Endothelial cell of umbilical vein (primary cell): Measurements from ENCODE around the gene TARS2. TPM values are rescaled to one million over a fixed set of nuclear protein-coding genes. Genes with fewer than 3 reads are reported as not detected.

Experiments
- BruUV-seq: library from RNA; stranded (reverse); fragments of 400-500 nt; replicated peaks from 2 replicates; lab custom pipeline; 2021; lab: Mats Ljungman, UMichigan
- CTCF ChIA-PET: fragments of 300-600, 350-600 bp; sonication (Branson Sonifier 250); formaldehyde crosslinking; loops from one replicate; lab custom pipeline; 2021; ENCODE audit warnings: antibody characterized with exemption, inconsistent platforms; lab: Charles Lee
- POLR2A ChIA-PET: fragments of 300-600, 350-600 bp; sonication (Branson Sonifier 250); formaldehyde crosslinking; loops from one replicate; lab custom pipeline; 2021; ENCODE audit warnings: antibody characterized with exemption, inconsistent platforms; lab: Charles Lee
- DNase-seq: peaks from one replicate; pipeline ENCODE4 v3.0.0-alpha.2; 2011; ENCODE audit warnings: low read depth, low spot score
- FAIRE-seq: peaks from 2 replicates; lab custom pipeline; 2011; peaks lifted over from hg19 to GRCh38; lab: Jason Lieb, UNC
- H2AFZ ChIP-seq: 2 replicates; pipeline ENCODE4 v1.6.0; 2012; ENCODE audit warnings: low read depth, low read length, control low read depth, inconsistent platforms
- H3K27ac ChIP-seq: 2 replicates; pipeline ENCODE4 v1.5.1; 2011; ENCODE audit warnings: low read depth, mild to moderate bottlenecking, control low read depth, low read length, moderate library complexity; ENCODE audit not compliant: insufficient read depth
- H3K27me3 ChIP-seq, 2 experiments: 2 replicates each; pipeline versions ENCODE4 v1.6.0 to v1.6.1; 2011; ENCODE audit warnings: low read length in 2 of 2, mixed read lengths in 1 of 2; ENCODE audit not compliant: control insufficient read depth in 2 of 2, insufficient read depth in 2 of 2
- H3K36me3 ChIP-seq, 2 experiments: 2 replicates in 1 of 2; 3 replicates in 1 of 2; pipeline ENCODE4 v1.5.1; 2011; ENCODE audit warnings: low read length in 2 of 2, mild to moderate bottlenecking in 1 of 2, moderate library complexity in 1 of 2; ENCODE audit not compliant: control insufficient read depth in 2 of 2, insufficient read depth in 2 of 2; ENCODE audit errors: extremely low read depth in 1 of 2
- H3K4me1 ChIP-seq: 3 replicates; pipeline ENCODE4 v1.5.1; 2011; ENCODE audit warnings: mild to moderate bottlenecking, low read length; ENCODE audit not compliant: control insufficient read depth, insufficient read depth; ENCODE audit errors: extremely low read depth
- H3K4me2 ChIP-seq: 2 replicates; pipeline ENCODE4 v1.6.1; 2011; ENCODE audit warnings: low read length, control low read depth, mixed read lengths; ENCODE audit not compliant: insufficient read depth
- H3K4me3 ChIP-seq, 3 experiments: fragments of 200-600 bp in 1 of 3; sonication (generic), shearing (Covaris generic) in 1 of 3; replicated peaks in 1 of 3; 2 replicates each; pipeline ENCODE4 v1.5.1; 2011 to 2016; ENCODE audit warnings: control low read depth in 3 of 3, low read length in 3 of 3, mild to moderate bottlenecking in 2 of 3, inconsistent platforms in 1 of 3, low read depth in 1 of 3, moderate library complexity in 1 of 3; ENCODE audit not compliant: insufficient read depth in 1 of 3
- H3K79me2 ChIP-seq: 2 replicates; pipeline ENCODE4 v1.6.0; 2012; ENCODE audit warnings: low read length, inconsistent platforms; ENCODE audit not compliant: control insufficient read depth, insufficient read depth
- H3K9ac ChIP-seq: replicated peaks from 2 replicates; pipeline ENCODE3; 2011; ENCODE audit warnings: low read length, control low read depth; ENCODE audit not compliant: insufficient read depth; ENCODE audit errors: extremely low read depth
- H3K9me1 ChIP-seq: replicated peaks from 3 replicates; pipeline ENCODE4 v1.6.0; 2011; ENCODE audit warnings: mild to moderate bottlenecking, low read length; ENCODE audit not compliant: control insufficient read depth, insufficient read depth; ENCODE audit errors: extremely low read depth
- H3K9me3 ChIP-seq: replicated peaks from 2 replicates; pipeline ENCODE4 v1.5.1; 2012; ENCODE audit warnings: low read length, inconsistent platforms; ENCODE audit not compliant: control insufficient read depth, insufficient read depth
- H4K20me1 ChIP-seq: replicated peaks from 2 replicates; pipeline ENCODE3; 2011; ENCODE audit warnings: mild to moderate bottlenecking, low read length; ENCODE audit not compliant: control insufficient read depth, insufficient read depth; ENCODE audit errors: extremely low read depth
- CTCF ChIP-seq, 2 donors: IDR thresholded peaks; 1 replicate in 1 of 2; 2 replicates in 1 of 2; pipeline ENCODE4 v1.5.1; 2011; ENCODE audit warnings: low read length in 2 of 2, mild to moderate bottlenecking in 2 of 2, moderate library complexity in 2 of 2, control low read depth in 1 of 2, inconsistent platforms in 1 of 2, low read depth in 1 of 2; ENCODE audit not compliant: insufficient read depth in 1 of 2; ENCODE audit errors: extremely low read depth in 1 of 2
- EZH2 ChIP-seq: IDR thresholded peaks from 2 replicates; pipeline ENCODE4 v1.6.1; 2012; ENCODE audit warnings: borderline replicate concordance, low read depth, mild to moderate bottlenecking, moderate library complexity, low read length, inconsistent platforms; ENCODE audit not compliant: severe bottlenecking
- FOS ChIP-seq: IDR thresholded peaks from 2 replicates; pipeline ENCODE4 v1.6.1; 2011; ENCODE audit warnings: mild to moderate bottlenecking, low read length, moderate library complexity, borderline replicate concordance; ENCODE audit not compliant: insufficient read depth
- GATA2 ChIP-seq: IDR thresholded peaks from 2 replicates; pipeline ENCODE4 v1.7.0; 2011; ENCODE audit warnings: low read depth, mild to moderate bottlenecking, moderate library complexity, mixed read lengths, low read length; ENCODE audit not compliant: insufficient read length, insufficient read depth
- JUN ChIP-seq: IDR thresholded peaks from 2 replicates; pipeline ENCODE4 v1.6.1; 2011; ENCODE audit warnings: borderline replicate concordance, low read depth; ENCODE audit not compliant: insufficient read length, insufficient read depth
- MAX ChIP-seq: IDR thresholded peaks from 2 replicates; pipeline ENCODE4 v1.6.1; 2011; ENCODE audit not compliant: insufficient read depth, insufficient read length
- MYC ChIP-seq: IDR thresholded peaks from one replicate; pipeline ENCODE4 v1.6.1; 2011; ENCODE audit warnings: mild to moderate bottlenecking, low read depth, low read length
- POLR2A ChIP-seq: IDR thresholded peaks from 2 replicates; pipeline ENCODE4 v1.6.1; 2012; ENCODE audit warnings: low read depth, mild to moderate bottlenecking, control low read depth, low read length
- POLR2AphosphoS5 ChIP-seq: IDR thresholded peaks from 2 replicates; pipeline ENCODE4 v1.6.1; 2012; ENCODE audit warnings: low read depth, mild to moderate bottlenecking, control low read depth, low read length, moderate library complexity; ENCODE audit not compliant: insufficient read depth
- dilution Hi-C: fragments of 300-500 bp; cut with MboI; formaldehyde crosslinking; loops from one replicate; pipeline ENCODE4 v1.15.0; 2019; ENCODE audit warnings: low sequenced_read_pairs; ENCODE audit not compliant: extremely low pct_ligation_motif_present
- intact Hi-C: fragments of 100-400 bp; cut with micrococcal nuclease; formaldehyde crosslinking; loops from one replicate; pipeline ENCODE4 v1.10.0; 2022
- polyA plus RNA-seq, 4 experiments: library from polyadenylated mRNA; depleted of rRNA in 3 of 4; stranded (reverse) in 3 of 4; unstranded in 1 of 4; fragments of >200 nt; gene quantifications; 2 replicates each; pipeline versions ENCODE4 v1.2.1 to v1.2.3, GENCODE V29; 2011 to 2012; ENCODE audit warnings: missing spikeins in 1 of 4
- total RNA-seq: library from RNA; stranded (reverse); gene quantifications from 2 replicates; pipeline ENCODE4 v1.2.3, GENCODE V29; 2021

TARS2 gene
- total and polyA plus RNA-seq, 2 donors (not counting 3 experiments of a cell fraction or from before 2014, with no cell fraction given) = 21.5 to 22.0 TPM

- Histone ChIP-seq H3K27ac (no peak overlapping the region), H3K36me3 (no peaks in the 10 kb centered on the region), H3K9me3 (no peaks in the 10 kb centered on the region), H2AFZ (no peak overlapping the region), H3K9me1 (no peaks in the 10 kb centered on the region), H3K4me1 (peaks cover 14% of the 10 kb centered on the region), H4K20me1 (no peaks in the 10 kb centered on the region), H3K79me2 (no peaks in the 10 kb centered on the region), H3K9ac (no peak overlapping the region), H3K4me2 (no peak overlapping the region), H3K4me3 (no peak overlapping the region), H3K27me3 (no peaks in the 10 kb centered on the region)
- dilution Hi-C loops (no loop called here), intact Hi-C loops (no loop called here)
- no peak for DNase-seq
- no peak for FAIRE-seq
- CTCF ChIA-PET = interaction anchor here (0.6 to 2.0 kb wide), 2 partner anchors 21 to 133 kb away, joined by 4 to 5 read pairs; no protein-coding TSS in a partner anchor
- TF ChIP-seq CTCF (IDR thresholded peaks at IDR 0.05; ENCODE audit: extremely low read depth in 1 of 2, insufficient read depth in 1 of 2, low read depth in 1 of 2, low read length in 2 of 2) = no peak
- TF ChIP-seq POLR2A = no peak
- no peak for TF ChIP-seq MAX
- no peak for TF ChIP-seq MYC
- no peak for TF ChIP-seq POLR2AphosphoS5
- TF ChIP-seq EZH2 = no peak
- no peak for TF ChIP-seq GATA2
- no peak for TF ChIP-seq FOS
- TF ChIP-seq JUN = no peak
- BruUV-seq = no TSS peak
- POLR2A ChIA-PET = no interaction called here
Observed at GRCh38 chr1:150511551-150511950, 24.3 kb downstream of the TARS2 start.
